GM12873 (cell line): Measurements from ENCODE around the gene CLMP.

Experiments
- CTCF ChIP-seq: IDR thresholded peaks from 2 replicates; pipeline ENCODE4 v1.5.1; 2012; ENCODE audit warnings: low read depth, mild to moderate bottlenecking, moderate library complexity, low read length, control low read depth; ENCODE audit not compliant: insufficient read depth; ENCODE audit errors: missing control alignments

The CLMP gene

GRCh38 chr11:123186286-123186685 is 8.8 kb downstream of the CLMP start:
- no peak for TF ChIP-seq CTCF

DNA sequence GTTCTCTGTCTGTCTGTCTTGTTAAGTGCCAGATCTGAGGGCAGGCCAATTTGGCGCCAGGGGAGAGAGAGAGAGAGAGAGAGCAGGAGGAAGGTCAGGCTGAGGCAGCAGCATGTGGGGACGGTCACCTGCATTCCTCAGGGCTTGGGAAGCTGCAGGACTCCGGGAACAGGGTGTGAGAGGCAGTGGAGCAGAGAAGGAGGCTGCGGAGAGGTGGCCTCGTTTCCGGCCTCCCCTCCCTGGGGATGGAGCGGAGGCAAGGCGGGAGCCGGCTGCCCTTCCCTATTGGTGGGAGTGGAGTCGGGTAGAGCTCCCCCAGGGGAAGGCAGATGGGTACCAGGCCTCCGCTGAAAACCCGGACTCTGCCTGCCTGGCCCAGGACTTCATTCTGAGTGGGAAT is 9.7 kb downstream of the CLMP start:
- no peak for TF ChIP-seq CTCF

DNA sequence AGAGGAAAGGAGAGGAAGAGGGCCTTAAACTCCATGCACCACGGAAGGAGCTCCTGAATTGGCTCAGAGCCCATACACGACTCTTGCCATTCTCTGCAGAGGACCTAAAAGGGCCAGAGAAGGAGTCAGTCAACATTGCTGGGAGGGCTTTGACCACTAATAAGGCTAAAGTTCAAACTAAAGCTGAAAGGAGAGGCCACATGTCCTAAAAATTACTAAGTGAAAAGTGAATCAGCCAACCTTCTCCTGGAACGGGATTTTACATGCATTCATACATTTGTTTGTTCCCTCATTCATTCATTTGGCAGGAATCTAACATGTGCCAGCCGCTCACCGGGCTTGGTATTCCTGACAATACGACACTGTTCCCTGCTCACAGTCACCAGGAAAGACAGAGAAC is 10.5 kb downstream of the CLMP start:
- no peak for TF ChIP-seq CTCF

DNA sequence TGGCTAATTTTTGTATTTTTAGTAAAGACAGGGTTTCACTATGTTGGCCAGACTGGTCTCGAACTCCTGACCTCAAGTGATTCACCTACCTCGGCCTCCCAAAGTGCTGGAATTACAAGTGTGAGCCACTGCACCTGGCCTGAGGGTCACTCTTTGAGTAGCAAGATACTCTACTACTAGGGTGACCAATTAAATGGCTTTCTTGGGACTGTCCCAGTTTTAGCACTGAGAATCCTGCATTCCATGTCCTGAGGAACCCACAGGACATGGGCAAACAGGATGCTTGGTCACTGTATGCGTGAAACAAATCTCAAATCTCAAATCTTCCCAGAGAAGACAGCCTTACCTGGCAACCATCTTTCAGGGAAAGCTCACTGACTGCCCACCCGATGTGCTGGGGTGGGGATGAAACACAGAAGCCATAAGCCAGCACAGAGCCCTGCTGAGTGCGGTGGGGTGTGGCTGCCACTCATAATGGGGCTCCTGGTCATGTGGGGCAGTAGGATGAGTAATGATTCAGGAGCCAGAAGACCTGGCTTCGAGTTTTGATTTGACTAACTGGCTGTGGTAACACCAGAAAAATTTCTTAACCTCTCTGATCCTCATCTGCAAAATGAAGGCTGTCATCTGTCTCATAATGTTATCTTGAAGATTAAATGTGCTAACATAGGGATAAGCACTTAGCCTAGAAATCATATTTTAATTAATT is 11.5 kb downstream of the CLMP start:
- TF ChIP-seq CTCF = no peak

DNA sequence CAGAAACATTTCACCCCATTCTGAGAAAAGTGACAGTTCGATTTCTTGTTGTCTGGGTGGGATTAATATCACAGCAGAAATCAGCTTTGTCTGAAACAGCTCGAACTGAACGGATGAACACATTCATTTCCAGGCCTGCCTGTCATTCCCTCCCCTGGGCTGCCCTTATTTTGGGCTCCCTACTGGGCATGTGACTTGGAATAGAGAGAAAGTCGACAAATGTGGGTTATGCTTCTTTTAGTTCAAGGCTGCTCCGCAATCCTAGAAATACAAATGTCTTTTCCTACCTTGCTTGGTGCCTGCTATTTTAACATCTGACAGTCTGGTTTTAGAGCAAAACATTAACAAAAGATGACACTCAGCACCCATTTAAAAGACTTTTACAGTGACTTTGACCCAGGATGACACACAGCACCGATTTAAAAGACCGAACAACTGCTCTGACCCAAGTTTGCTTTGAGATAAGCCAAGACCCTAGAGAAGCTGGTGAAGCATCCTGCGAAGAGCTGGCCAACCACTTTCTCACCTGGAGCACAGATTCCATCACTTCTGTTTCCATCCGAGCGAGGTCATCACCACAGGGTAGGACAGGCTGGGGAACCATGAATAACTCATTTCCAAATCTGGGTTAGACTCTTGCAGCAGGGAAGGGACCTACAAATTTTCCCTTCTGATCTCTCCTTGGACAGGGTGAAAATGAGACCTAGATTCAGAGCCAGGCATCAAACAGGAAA is 13.1 kb downstream of the CLMP start:
- no peak for TF ChIP-seq CTCF

DNA sequence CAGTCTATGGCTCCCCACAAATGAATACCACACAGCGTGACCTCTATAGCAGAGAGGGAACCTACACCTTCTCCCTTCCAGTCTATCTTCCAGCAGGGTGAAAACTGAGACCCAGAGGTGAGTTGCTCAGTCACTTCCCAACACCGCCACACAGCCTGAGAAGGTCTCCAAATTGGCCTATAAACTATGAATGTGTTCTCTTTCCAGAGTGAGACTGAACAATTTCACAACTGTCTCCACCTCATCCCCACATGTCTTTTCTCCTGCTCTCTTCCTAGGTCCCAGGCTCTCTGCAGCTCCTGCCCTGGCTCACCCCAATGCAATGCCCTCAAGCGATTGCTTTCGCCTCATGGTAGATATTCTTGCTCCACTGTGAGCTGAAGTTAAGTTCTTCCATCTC is 14.0 kb downstream of the CLMP start:
- no peak for TF ChIP-seq CTCF

DNA sequence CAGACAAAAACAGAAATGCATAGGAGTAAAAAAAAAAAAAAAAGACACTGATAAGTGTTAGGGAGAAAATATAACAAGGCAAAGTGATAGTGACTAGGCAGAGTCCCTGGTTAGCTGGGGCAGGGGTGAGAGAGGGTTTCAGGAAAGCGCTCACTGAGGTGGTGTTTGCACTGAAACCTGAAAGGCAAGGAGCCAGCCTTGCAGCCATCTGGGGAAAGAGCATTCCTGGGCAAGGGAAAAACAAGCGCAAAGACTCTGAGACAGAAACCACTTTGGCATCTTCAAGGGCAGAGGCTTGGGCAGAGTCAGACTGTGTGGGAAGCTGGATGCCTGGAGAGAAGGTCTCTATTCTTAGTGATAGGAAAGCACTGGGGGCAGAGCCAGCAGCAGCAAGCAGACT is 14.5 kb downstream of the CLMP start:
- TF ChIP-seq CTCF = no peak
